ENCODE measurements around the gene LY6G5C. TPM values are rescaled to one million over a fixed set of nuclear protein-coding genes. Genes with fewer than 3 reads are reported as not detected.
A peak's percentile ranks its signal among the peaks of the same experiment; 100 is the strongest.

Gene LY6G5C
- total and polyA plus RNA-seq, 2 of the 13 experiments (the other 11 are each of a cell fraction or from before 2014, with no cell fraction given) = 0.33 to 0.55 TPM

DNA sequence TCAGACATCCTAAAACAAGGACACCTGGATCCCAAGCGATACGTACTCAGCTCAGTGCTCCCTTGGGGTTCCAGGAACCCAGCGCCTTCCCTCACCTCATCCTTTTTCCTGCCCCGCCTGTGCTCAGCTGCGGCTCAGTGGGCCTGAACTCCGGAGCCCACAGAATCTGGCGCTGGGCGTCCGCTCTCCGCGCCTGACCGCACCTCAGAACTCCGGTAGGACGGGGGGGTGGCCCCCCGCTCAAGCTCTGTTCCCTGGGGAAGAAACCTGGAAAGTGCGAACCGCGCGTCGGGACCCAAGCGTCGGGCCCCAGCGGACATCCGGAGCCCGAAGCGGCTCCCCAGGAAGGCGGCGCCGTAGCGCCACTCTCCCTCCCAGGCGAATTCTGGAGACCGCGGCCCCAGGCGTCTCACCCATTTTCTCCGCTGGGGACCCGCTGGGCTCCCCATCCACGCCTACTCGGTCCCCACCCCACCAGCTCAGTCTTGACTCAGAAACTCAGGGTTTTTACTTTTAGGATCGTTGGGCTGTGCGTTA is 336 bp upstream of the LY6G5C start (continued):
- TF ChIP-seq, protein P1, sequence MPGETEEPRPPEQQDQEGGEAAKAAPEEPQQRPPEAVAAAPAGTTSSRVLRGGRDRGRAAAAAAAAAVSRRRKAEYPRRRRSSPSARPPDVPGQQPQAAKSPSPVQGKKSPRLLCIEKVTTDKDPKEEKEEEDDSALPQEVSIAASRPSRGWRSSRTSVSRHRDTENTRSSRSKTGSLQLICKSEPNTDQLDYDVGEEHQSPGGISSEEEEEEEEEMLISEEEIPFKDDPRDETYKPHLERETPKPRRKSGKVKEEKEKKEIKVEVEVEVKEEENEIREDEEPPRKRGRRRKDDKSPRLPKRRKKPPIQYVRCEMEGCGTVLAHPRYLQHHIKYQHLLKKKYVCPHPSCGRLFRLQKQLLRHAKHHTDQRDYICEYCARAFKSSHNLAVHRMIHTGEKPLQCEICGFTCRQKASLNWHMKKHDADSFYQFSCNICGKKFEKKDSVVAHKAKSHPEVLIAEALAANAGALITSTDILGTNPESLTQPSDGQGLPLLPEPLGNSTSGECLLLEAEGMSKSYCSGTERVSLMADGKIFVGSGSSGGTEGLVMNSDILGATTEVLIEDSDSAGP (CRISPR knock-in tag; IDR thresholded peaks at IDR 0.05; ENCODE audit: borderline replicate concordance) = 0 out of 2 replicates have a peak, but pooled peaks have one; percentile 7

DNA sequence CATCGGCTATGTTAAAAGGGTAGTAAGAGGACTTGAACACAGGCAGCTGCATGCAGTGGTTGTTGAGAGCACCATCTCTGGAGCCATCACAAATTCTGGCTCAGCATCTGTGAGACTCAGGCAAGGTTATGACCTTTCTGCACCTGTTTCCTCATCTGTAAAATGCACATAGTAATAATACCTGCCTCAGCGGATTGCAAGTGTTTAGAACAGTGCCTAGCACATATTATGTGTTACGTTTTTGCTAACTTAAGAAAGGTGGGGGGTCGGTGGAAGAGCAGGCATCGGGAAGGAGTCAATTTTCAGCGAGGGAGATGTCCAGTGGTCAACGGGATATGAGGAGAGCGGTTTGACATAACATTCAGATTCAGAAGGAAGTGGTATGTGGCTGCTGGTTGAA is 2.9 kb downstream of the LY6G5C start:
- CTCF ChIA-PET (ENCODE audit: low intra/inter-chr PET ratio, low total read pairs) = no interaction called here

More for the DNA sequence above, 2.9 kb downstream of the LY6G5C start:
- H3K79me2 ChIP-seq (ENCODE audit: insufficient read depth, low read length) = no peaks in the 10 kb centered on the region
- no peak overlapping the region for H3K27ac ChIP-seq (ENCODE audit: extremely low read length, insufficient read depth, low read length)
- no peak overlapping the region for H3K4me2 ChIP-seq (ENCODE audit: low read depth, low read length)
- POLR2A ChIA-PET = interaction anchor here (1.0 to 1.5 kb wide), 2 partner anchors 25 to 268 kb away, joined by 3 read pairs; partner anchors contain the start of genes ABHD16A and CFB
- no peak overlapping the region for H3K9ac ChIP-seq (ENCODE audit: insufficient read depth, low read depth, low read length)
- H4K20me1 ChIP-seq (ENCODE audit: insufficient read depth, low read length) = no peaks in the 10 kb centered on the region
- in situ Hi-C loops (cut with HindIII; ENCODE audit: extremely low pct_ligation_motif_present, low pct_unique_long_range_greater_than_20kb) = no loop called here
- FAIRE-seq (no peak), ATAC-seq (no peak), DNase-seq (ENCODE audit: low spot score) (no peak)
- no peak overlapping the region for H3K4me3 ChIP-seq (replicated peaks in 1 of 3; ENCODE audit: insufficient read depth in 1 of 3, low read depth in 2 of 3, low read length in 3 of 3)
- no TSS peak for BruUV-seq (replicated peaks)
- TF ChIP-seq, protein P2, sequence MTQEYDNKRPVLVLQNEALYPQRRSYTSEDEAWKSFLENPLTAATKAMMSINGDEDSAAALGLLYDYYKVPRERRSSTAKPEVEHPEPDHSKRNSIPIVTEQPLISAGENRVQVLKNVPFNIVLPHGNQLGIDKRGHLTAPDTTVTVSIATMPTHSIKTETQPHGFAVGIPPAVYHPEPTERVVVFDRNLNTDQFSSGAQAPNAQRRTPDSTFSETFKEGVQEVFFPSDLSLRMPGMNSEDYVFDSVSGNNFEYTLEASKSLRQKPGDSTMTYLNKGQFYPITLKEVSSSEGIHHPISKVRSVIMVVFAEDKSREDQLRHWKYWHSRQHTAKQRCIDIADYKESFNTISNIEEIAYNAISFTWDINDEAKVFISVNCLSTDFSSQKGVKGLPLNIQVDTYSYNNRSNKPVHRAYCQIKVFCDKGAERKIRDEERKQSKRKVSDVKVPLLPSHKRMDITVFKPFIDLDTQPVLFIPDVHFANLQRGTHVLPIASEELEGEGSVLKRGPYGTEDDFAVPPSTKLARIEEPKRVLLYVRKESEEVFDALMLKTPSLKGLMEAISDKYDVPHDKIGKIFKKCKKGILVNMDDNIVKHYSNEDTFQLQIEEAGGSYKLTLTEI (CRISPR knock-in tag; conservative IDR thresholded peaks at IDR 0.05) = no peak
- TF ChIP-seq ZBTB7B (CRISPR knock-in tag; IDR thresholded peaks at IDR 0.05) = no peak
- no peak for TF ChIP-seq HNRNPL (IDR thresholded peaks at IDR 0.05; ENCODE audit: low read depth, low read length)
- no peak overlapping the region for H2AFZ ChIP-seq (ENCODE audit: low read length)
- 37% methylated on average over 8 of the region's 8 CpGs for WGBS (ENCODE audit: low lambda C conversion rate)
- H3K4me1 ChIP-seq (ENCODE audit: insufficient read depth, low read length) = peaks cover 22% of the 10 kb centered on the region
- no peaks in the 10 kb centered on the region; a peak in 1 of 5 replicates for H3K36me3 ChIP-seq (replicated peaks in 1 of 2; ENCODE audit: control insufficient read depth in 1 of 2, insufficient read depth in 2 of 2, low read length in 2 of 2)
- intact Hi-C loops (cut with micrococcal nuclease; ENCODE audit: unreplicated experiment) = no loop called here
- H3K9me3 ChIP-seq (ENCODE audit: low read length) = no peaks in the 10 kb centered on the region
- no peaks in the 10 kb centered on the region for H3K27me3 ChIP-seq (ENCODE audit: control insufficient read depth in 1 of 2, insufficient read depth in 2 of 2, low read length in 2 of 2)
